Liver (tissue), 9 donors: ENCODE measurements around the gene LDB3. TPM values are rescaled to one million over a fixed set of nuclear protein-coding genes. Genes with fewer than 3 reads are reported as not detected.

Source experiments
- DNase-seq: peaks from one replicate; pipeline ENCODE4 v3.0.0-alpha.2; 2017; ENCODE audit warnings: low spot score
- H3K27ac ChIP-seq, 2 donors: one replicate each; pipeline ENCODE4 v1.7.0; 2013; ENCODE audit warnings: inconsistent platforms in 2 of 2, low read length in 2 of 2, control low read depth in 1 of 2, low read depth in 1 of 2, mild to moderate bottlenecking in 1 of 2
- H3K27me3 ChIP-seq, 4 donors: one replicate each; pipeline versions ENCODE4 v1.6.1 to v1.7.0; 2013; ENCODE audit warnings: low read length in 3 of 4, inconsistent platforms in 1 of 4, mild to moderate bottlenecking in 1 of 4, moderate library complexity in 1 of 4; ENCODE audit not compliant: control insufficient read depth in 4 of 4, insufficient read depth in 4 of 4
- H3K36me3 ChIP-seq, 4 donors: one replicate each; pipeline versions ENCODE4 v1.6.1 to v1.7.0; 2013; ENCODE audit warnings: low read length in 3 of 4, mild to moderate bottlenecking in 3 of 4, low read depth in 1 of 4, moderate library complexity in 1 of 4; ENCODE audit not compliant: control insufficient read depth in 4 of 4, insufficient read depth in 3 of 4
- H3K4me1 ChIP-seq, 4 donors: one replicate each; pipeline versions ENCODE4 v1.6.1 to v1.7.0; 2013; ENCODE audit warnings: low read length in 3 of 4, mild to moderate bottlenecking in 3 of 4, moderate library complexity in 1 of 4; ENCODE audit not compliant: control insufficient read depth in 4 of 4, insufficient read depth in 4 of 4
- H3K4me3 ChIP-seq, 3 donors: one replicate each; pipeline versions ENCODE4 v1.6.1 to v1.7.0; 2013; ENCODE audit warnings: low read length in 3 of 3, control low read depth in 1 of 3, low read depth in 1 of 3, mild to moderate bottlenecking in 1 of 3
- H3K9ac ChIP-seq, 2 donors: one replicate each; pipeline ENCODE4 v1.7.0; 2013; ENCODE audit warnings: low read length in 2 of 2, mild to moderate bottlenecking in 2 of 2, moderate library complexity in 2 of 2, control low read depth in 1 of 2, low read depth in 1 of 2
- H3K9me3 ChIP-seq, 4 donors: one replicate each; pipeline versions ENCODE4 v1.6.1 to v1.7.0; 2013; ENCODE audit warnings: low read length in 3 of 4; ENCODE audit not compliant: control insufficient read depth in 4 of 4
- EGR1 ChIP-seq, 2 donors: IDR thresholded peaks; 2 replicates each; pipeline ENCODE4 v1.6.1; 2016 to 2018; ENCODE audit warnings: antibody characterized with exemption in 2 of 2, low read depth in 2 of 2
- FOXA1 ChIP-seq: IDR thresholded peaks from 2 replicates; pipeline ENCODE4 v1.6.1; 2016; ENCODE audit warnings: antibody characterized with exemption
- FOXA2 ChIP-seq: IDR thresholded peaks from 2 replicates; pipeline ENCODE4 v1.6.1; 2016; ENCODE audit warnings: antibody characterized with exemption
- GABPA ChIP-seq, 2 donors: IDR thresholded peaks in 1 of 2; conservative IDR thresholded peaks in 1 of 2; 2 replicates each; pipeline ENCODE4 v1.6.1; 2016; ENCODE audit warnings: antibody characterized with exemption in 2 of 2, mild to moderate bottlenecking in 1 of 2, moderate library complexity in 1 of 2
- HNF4A ChIP-seq, 2 donors: conservative IDR thresholded peaks; 2 replicates each; pipeline ENCODE4 v1.6.1; 2016; ENCODE audit warnings: antibody characterized with exemption in 2 of 2, mild to moderate bottlenecking in 2 of 2
- JUND ChIP-seq, 2 donors: IDR thresholded peaks; 2 replicates each; pipeline ENCODE4 v1.6.1; 2016; ENCODE audit warnings: antibody characterized with exemption in 2 of 2
- RAD21 ChIP-seq, 2 donors: IDR thresholded peaks; 2 replicates each; pipeline ENCODE4 v1.6.1; 2016; ENCODE audit warnings: antibody characterized with exemption in 2 of 2, mild to moderate bottlenecking in 2 of 2
- RXRA ChIP-seq, 2 donors: IDR thresholded peaks; 2 replicates each; pipeline ENCODE4 v1.6.1; 2017 to 2018; ENCODE audit warnings: antibody characterized with exemption in 2 of 2, mild to moderate bottlenecking in 1 of 2
- SP1 ChIP-seq: IDR thresholded peaks from 2 replicates; pipeline ENCODE4 v1.6.1; 2018; ENCODE audit warnings: antibody characterized with exemption, mild to moderate bottlenecking
- TAF1 ChIP-seq: conservative IDR thresholded peaks from 2 replicates; pipeline ENCODE4 v1.6.1; 2016; ENCODE audit warnings: antibody characterized with exemption, mild to moderate bottlenecking
- YY1 ChIP-seq: IDR thresholded peaks from 2 replicates; pipeline ENCODE4 v1.6.1; 2016; ENCODE audit warnings: antibody characterized with exemption, mild to moderate bottlenecking
- WGBS: extraction: QIAGEN DNeasy Blood & Tissue Kit; methylation state at CpG from one replicate; pipeline ENCODE4 v1.1.7; 2013; 5-methylcytosine and 5-hydroxymethylcytosine counted together
- polyA plus RNA-seq, 2 donors: library from polyadenylated mRNA; stranded (reverse) in 1 of 2; unstranded in 1 of 2; fragments of 200-250 nt in 1 of 2; fragments of >200 nt in 1 of 2; fragmentation: Nextera tagmentation in 1 of 2; extraction: Ambion mirVana in 1 of 2; gene quantifications; one replicate each; pipeline versions ENCODE4 v1.2.1 to v1.2.3, GENCODE V29; 2013 to 2015
- total RNA-seq, 2 donors: library from RNA; depleted of rRNA; stranded (reverse); fragments of >200 nt; gene quantifications; one replicate each; pipeline ENCODE4 v1.2.3, GENCODE V29; 2014
- TF ChIP-seq, protein P1 (sequence below): IDR thresholded peaks from 2 replicates; pipeline ENCODE4 v1.6.1; 2016; ENCODE audit warnings: antibody characterized with exemption, mild to moderate bottlenecking
- TF ChIP-seq, protein P2 (sequence below): IDR thresholded peaks from 2 replicates; pipeline ENCODE4 v1.6.1; 2016; ENCODE audit warnings: antibody characterized with exemption
- TF ChIP-seq, protein P3 (sequence below): IDR thresholded peaks from 2 replicates; pipeline ENCODE4 v1.6.1; 2016; ENCODE audit warnings: antibody characterized with exemption
- TF ChIP-seq, protein P4 (sequence below): fragments of 150-350 bp; IDR thresholded peaks from 2 replicates; pipeline ENCODE4 v1.5.1; 2017; ENCODE audit warnings: improper control_type of control experiment, low read depth, low read length; ENCODE audit not compliant: missing input control
- TF ChIP-seq, protein P5 (sequence below): IDR thresholded peaks from 2 replicates; pipeline ENCODE4 v1.6.1; 2016; ENCODE audit warnings: antibody characterized with exemption
- donor health status: healthy.
- donor health status: healthy.
- donor health status: healthy.
- donor health status: healthy.
- donor health status: healthy.

LDB3 gene
- total and polyA plus RNA-seq, 4 donors: 0.09 to 0.42 (median 0.15) TPM; not detected in 1

DNA sequence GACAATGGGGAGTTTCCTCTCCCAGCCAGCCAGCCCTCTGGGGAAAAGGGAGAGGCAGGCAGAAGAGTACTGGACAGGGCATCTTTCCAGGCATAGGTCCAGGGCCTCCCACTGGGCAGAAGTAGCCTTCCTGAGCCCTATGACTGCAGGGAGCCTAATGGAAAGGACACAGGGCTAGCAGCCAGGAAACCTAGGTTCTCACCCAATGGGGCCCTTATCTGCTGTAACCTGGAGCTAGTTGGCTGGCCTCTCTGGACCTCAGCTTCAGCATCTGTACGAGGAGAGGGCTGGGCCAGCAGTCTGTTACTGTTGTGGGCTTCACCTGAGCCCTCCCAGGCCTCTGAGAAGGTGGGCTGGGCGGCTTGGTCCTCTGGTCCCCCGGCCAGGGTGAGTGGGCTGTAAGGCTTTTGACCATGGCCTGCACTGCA, 22.4 kb downstream of the LDB3 start (continued):
- TF ChIP-seq, protein P1, sequence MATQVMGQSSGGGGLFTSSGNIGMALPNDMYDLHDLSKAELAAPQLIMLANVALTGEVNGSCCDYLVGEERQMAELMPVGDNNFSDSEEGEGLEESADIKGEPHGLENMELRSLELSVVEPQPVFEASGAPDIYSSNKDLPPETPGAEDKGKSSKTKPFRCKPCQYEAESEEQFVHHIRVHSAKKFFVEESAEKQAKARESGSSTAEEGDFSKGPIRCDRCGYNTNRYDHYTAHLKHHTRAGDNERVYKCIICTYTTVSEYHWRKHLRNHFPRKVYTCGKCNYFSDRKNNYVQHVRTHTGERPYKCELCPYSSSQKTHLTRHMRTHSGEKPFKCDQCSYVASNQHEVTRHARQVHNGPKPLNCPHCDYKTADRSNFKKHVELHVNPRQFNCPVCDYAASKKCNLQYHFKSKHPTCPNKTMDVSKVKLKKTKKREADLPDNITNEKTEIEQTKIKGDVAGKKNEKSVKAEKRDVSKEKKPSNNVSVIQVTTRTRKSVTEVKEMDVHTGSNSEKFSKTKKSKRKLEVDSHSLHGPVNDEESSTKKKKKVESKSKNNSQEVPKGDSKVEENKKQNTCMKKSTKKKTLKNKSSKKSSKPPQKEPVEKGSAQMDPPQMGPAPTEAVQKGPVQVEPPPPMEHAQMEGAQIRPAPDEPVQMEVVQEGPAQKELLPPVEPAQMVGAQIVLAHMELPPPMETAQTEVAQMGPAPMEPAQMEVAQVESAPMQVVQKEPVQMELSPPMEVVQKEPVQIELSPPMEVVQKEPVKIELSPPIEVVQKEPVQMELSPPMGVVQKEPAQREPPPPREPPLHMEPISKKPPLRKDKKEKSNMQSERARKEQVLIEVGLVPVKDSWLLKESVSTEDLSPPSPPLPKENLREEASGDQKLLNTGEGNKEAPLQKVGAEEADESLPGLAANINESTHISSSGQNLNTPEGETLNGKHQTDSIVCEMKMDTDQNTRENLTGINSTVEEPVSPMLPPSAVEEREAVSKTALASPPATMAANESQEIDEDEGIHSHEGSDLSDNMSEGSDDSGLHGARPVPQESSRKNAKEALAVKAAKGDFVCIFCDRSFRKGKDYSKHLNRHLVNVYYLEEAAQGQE: no peak
- no peak for TF ChIP-seq GABPA (IDR thresholded peaks at IDR 0.05 in 1 of 2, conservative IDR thresholded peaks at IDR 0.05 in 1 of 2)
- TF ChIP-seq RXRA (IDR thresholded peaks at IDR 0.05): no peak
- no peak for TF ChIP-seq EGR1 (IDR thresholded peaks at IDR 0.05; ENCODE audit: low read depth in 2 of 2)
- TF ChIP-seq JUND (IDR thresholded peaks at IDR 0.05): no peak
- no peak for TF ChIP-seq RAD21 (IDR thresholded peaks at IDR 0.05)
- TF ChIP-seq, protein P2, sequence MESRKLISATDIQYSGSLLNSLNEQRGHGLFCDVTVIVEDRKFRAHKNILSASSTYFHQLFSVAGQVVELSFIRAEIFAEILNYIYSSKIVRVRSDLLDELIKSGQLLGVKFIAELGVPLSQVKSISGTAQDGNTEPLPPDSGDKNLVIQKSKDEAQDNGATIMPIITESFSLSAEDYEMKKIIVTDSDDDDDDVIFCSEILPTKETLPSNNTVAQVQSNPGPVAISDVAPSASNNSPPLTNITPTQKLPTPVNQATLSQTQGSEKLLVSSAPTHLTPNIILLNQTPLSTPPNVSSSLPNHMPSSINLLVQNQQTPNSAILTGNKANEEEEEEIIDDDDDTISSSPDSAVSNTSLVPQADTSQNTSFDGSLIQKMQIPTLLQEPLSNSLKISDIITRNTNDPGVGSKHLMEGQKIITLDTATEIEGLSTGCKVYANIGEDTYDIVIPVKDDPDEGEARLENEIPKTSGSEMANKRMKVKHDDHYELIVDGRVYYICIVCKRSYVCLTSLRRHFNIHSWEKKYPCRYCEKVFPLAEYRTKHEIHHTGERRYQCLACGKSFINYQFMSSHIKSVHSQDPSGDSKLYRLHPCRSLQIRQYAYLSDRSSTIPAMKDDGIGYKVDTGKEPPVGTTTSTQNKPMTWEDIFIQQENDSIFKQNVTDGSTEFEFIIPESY: no peak

DNA sequence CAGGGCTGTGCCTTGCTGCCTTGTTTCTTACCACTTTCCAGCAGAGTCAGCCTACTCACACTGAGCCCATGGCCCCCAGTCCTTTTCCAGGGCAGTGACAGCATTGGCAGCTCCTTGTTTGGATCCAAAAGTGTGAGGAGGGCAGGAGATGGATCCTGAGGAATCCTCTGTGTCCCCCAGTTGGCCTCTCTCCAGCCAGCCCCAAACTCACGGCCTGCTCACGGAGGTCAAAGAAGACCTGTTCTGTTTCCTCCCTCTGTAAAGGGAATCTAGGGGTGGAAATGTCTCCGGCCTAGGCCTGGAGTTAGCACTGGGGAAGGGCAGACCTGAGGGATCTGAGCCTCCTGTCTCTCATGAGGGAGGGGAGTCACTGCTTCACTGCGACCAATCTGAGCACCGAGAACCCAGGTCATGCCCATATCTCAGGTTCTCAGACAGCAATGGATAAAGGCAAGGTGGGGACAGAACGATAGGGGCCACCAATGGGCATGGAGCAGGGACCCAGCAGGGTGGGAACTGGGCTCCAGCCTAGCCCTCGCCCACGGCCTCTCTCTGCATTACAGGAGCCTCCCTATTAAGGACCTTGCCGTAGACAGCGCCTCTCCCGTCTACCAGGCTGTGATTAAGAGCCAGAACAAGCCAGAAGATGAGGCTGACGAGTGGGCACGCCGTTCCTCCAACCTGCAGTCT, 23.2 kb downstream of the LDB3 start:
- H3K4me3 ChIP-seq: no peak overlapping the region
- TF ChIP-seq, protein P3, sequence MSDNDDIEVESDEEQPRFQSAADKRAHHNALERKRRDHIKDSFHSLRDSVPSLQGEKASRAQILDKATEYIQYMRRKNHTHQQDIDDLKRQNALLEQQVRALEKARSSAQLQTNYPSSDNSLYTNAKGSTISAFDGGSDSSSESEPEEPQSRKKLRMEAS: no peak
- no peak for TF ChIP-seq FOXA2
- no peak for TF ChIP-seq JUND (IDR thresholded peaks at IDR 0.05)
- TF ChIP-seq, protein P4, sequence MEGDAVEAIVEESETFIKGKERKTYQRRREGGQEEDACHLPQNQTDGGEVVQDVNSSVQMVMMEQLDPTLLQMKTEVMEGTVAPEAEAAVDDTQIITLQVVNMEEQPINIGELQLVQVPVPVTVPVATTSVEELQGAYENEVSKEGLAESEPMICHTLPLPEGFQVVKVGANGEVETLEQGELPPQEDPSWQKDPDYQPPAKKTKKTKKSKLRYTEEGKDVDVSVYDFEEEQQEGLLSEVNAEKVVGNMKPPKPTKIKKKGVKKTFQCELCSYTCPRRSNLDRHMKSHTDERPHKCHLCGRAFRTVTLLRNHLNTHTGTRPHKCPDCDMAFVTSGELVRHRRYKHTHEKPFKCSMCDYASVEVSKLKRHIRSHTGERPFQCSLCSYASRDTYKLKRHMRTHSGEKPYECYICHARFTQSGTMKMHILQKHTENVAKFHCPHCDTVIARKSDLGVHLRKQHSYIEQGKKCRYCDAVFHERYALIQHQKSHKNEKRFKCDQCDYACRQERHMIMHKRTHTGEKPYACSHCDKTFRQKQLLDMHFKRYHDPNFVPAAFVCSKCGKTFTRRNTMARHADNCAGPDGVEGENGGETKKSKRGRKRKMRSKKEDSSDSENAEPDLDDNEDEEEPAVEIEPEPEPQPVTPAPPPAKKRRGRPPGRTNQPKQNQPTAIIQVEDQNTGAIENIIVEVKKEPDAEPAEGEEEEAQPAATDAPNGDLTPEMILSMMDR: no peak
- TF ChIP-seq RXRA (IDR thresholded peaks at IDR 0.05): no peak
- TF ChIP-seq, protein P2: no peak
- no peak for TF ChIP-seq YY1
- TF ChIP-seq HNF4A (conservative IDR thresholded peaks at IDR 0.05): no peak
- no peak for TF ChIP-seq TAF1
- TF ChIP-seq FOXA1: no peak
- no peak for TF ChIP-seq SP1
- no peak for TF ChIP-seq GABPA (IDR thresholded peaks at IDR 0.05 in 1 of 2, conservative IDR thresholded peaks at IDR 0.05 in 1 of 2)
- TF ChIP-seq, protein P1: no peak
- no peak for TF ChIP-seq EGR1 (IDR thresholded peaks at IDR 0.05; ENCODE audit: low read depth in 2 of 2)
- TF ChIP-seq, protein P5, sequence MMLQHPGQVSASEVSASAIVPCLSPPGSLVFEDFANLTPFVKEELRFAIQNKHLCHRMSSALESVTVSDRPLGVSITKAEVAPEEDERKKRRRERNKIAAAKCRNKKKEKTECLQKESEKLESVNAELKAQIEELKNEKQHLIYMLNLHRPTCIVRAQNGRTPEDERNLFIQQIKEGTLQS: no peak
- H3K27ac ChIP-seq: no peak overlapping the region
- H3K36me3 ChIP-seq: no peaks in the 10 kb centered on the region
- peaks cover 0 to 2% (median 0%) of the 10 kb centered on the region in 4 donors for H3K4me1 ChIP-seq
- no peak for DNase-seq
- WGBS: 96% methylated on average over 14 of the region's 14 CpGs
- H3K9ac ChIP-seq: no peak overlapping the region
- H3K9me3 ChIP-seq: no peaks in the 10 kb centered on the region
- no peaks in the 10 kb centered on the region for H3K27me3 ChIP-seq
